Activated effector memory CD4-positive, alpha-beta T cell treated with Interleukin-2 at 50 U/mL for 16 hours (primary cell): ENCODE data around the gene DIAPH1.

ENCODE experiments used
- DNase-seq: peaks from one replicate; pipeline ENCODE4 v3.0.0-alpha.2; 2020

Gene DIAPH1

GRCh38 chr5:141559461-141559860 lies 59.3 kb downstream of the DIAPH1 start:
- DNase-seq: no peak

- DNase-seq: no peak
Observed at GRCh38 chr5:141558150-141558549, 60.6 kb downstream of the DIAPH1 start.

GRCh38 chr5:141557681-141558136 lies 61.1 kb downstream of the DIAPH1 start:
- DNase-seq: peak; percentile 58

- no peak for DNase-seq
Observed at GRCh38 chr5:141547921-141548320, 70.9 kb downstream of the DIAPH1 start.

GRCh38 chr5:141547488-141547887 lies 71.3 kb downstream of the DIAPH1 start:
- no peak for DNase-seq

- no peak for DNase-seq
Observed at GRCh38 chr5:141543053-141543452, 75.7 kb downstream of the DIAPH1 start.

- DNase-seq: no peak
Observed at GRCh38 chr5:141534492-141535213, 84.1 kb downstream of the DIAPH1 start.

GRCh38 chr5:141533897-141534296 lies 84.9 kb downstream of the DIAPH1 start:
- no peak for DNase-seq

- DNase-seq: no peak
Observed at GRCh38 chr5:141532726-141533125, 86.1 kb downstream of the DIAPH1 start.

- no peak for DNase-seq
Observed at GRCh38 chr5:141529873-141530272, 88.9 kb downstream of the DIAPH1 start.

GRCh38 chr5:141529002-141529401 lies 89.8 kb downstream of the DIAPH1 start:
- DNase-seq: no peak

GRCh38 chr5:141528291-141528984 lies 90.4 kb downstream of the DIAPH1 start:
- DNase-seq: no peak

GRCh38 chr5:141527426-141527825 lies 91.4 kb downstream of the DIAPH1 start:
- DNase-seq: no peak

- DNase-seq: no peak
Observed at GRCh38 chr5:141525653-141526052, 93.1 kb downstream of the DIAPH1 start.

- DNase-seq: peak; percentile 26
Observed at GRCh38 chr5:141524604-141525597, 93.9 kb downstream of the DIAPH1 start.

GRCh38 chr5:141523991-141524390 lies 94.8 kb downstream of the DIAPH1 start:
- no peak for DNase-seq

- DNase-seq: no peak
Observed at GRCh38 chr5:141522301-141522700, 96.5 kb downstream of the DIAPH1 start.

- no peak for DNase-seq
Observed at GRCh38 chr5:141521244-141521781, 97.5 kb downstream of the DIAPH1 start.

- DNase-seq: no peak
Observed at GRCh38 chr5:141519605-141520565, 98.9 kb downstream of the DIAPH1 start.

GRCh38 chr5:141518618-141519015 lies 100.2 kb downstream of the DIAPH1 start:
- DNase-seq: no peak

- DNase-seq: no peak
Observed at GRCh38 chr5:141517880-141518617, 100.8 kb downstream of the DIAPH1 start.
